ENCODE results near the gene TMEM100.

TMEM100 gene

GRCh38 chr17:55745258-55745657 is 22.6 kb upstream of the TMEM100 start:
- no peak for FAIRE-seq
- no peak for DNase-seq (ENCODE audit: insufficient read length, low spot score)

- no peak for DNase-seq (ENCODE audit: insufficient read length, low spot score)
- FAIRE-seq: no peak
Observed at GRCh38 chr17:55743103-55743679, 20.5 kb upstream of the TMEM100 start.

DNA sequence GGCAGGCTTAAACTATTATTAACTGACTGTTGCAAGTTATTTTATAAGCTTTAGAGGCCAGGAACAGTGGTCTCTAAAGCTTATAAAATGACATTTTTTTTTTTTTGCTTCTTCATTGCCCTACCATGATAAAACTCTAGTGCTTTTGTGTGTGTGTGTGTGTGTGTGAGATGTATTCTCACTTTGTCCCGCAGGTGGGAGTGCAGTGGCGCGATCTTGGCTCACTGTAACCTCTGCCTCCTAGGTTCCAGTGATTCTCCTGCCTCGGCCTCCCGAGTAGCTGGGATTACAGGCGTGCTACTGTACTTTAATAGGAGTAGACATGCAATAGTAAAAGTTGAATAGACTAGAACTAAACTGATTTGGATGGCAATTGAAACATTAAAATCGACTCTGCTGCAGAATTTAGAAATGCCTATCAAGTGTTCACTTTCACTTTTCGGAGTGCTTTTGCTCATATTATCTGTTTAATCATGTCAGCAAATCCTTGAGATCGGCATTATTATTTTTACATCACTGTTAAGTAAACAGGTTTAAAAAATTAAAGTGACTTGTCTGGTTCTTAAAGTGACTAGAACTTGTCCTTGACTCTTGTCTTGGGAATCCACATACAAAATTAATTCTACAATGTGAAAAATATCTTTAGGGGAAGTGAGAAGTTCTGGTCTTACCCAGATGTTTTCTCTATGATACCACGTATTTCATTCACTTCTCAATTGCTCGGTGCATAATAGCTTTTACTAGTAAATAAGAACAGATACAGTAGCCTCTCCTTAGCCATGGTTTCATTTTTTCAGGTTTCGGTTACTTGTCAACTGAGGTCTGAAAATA is 19.8 kb upstream of the TMEM100 start:
- DNase-seq (ENCODE audit: insufficient read length, low spot score) (no peak), FAIRE-seq (no peak)

GRCh38 chr17:55741356-55741700 is 18.7 kb upstream of the TMEM100 start:
- DNase-seq (ENCODE audit: insufficient read length, low spot score): no peak
- FAIRE-seq: peak; percentile 72

- DNase-seq (ENCODE audit: insufficient read length, low spot score): no peak
- peak; percentile 48 for FAIRE-seq
Observed at GRCh38 chr17:55740511-55741355, 18.1 kb upstream of the TMEM100 start.

DNA sequence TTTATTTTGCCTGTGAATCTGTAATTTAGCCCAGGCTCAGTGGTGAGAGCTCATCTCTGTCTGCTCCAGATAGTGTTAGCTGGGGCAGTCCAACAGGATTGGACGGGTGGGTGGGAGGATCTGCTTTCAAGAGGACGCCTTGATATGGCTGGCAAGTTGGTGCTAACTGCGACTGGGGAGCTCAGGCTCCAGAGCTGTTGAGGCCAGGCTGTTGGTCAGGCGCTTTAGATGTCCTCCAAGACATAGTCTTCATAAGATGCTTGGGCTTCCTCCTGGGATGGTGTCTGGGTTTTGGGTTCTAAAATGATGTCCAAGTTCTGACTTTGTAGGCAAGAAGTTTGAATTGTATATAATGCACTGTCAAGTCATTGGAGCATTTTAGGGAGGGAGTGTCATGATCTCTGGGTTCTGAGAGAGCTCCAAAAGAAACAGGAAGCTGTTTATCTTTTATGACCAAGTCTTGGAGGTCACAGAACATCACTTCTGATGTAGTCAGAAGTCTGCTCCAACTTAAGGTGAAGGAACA is 15.4 kb upstream of the TMEM100 start:
- no peak for DNase-seq (ENCODE audit: insufficient read length, low spot score)
- FAIRE-seq: no peak

DNA sequence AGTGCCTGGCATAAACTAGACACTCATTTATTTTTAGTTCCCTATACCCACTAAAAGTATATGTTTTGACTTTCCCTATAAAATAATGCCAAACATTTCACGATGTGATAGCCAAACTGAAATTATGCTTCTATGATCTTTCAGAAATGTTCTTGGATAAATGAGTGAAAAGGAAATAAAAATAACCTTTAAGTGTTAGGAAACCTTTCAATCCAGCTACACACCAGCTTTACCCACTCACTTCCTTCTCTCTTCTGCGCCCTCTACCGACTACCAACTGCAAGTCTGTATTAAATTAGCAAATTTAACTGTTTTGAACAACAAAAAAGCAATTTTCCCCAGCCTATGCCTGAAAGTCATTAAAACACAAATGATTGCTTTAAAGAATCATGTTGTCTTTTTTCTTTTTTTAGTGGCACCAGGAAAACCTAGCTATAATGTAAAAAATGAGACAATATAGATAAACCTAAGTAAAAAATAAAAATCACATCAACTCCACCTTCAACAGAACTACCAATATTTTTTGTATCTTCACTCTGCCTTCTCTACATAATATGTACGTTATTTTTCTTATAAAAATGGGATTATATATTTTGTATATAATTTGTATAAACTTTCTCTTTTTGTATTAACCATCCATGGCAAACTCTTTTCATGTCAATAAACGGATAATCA is 13.2 kb upstream of the TMEM100 start:
- DNase-seq (ENCODE audit: insufficient read length, low spot score) (peak; percentile 23), FAIRE-seq (peak; percentile 9)

GRCh38 chr17:55734128-55734781 is 11.6 kb upstream of the TMEM100 start:
- FAIRE-seq: no peak

GRCh38 chr17:55731586-55732250 is 9.1 kb upstream of the TMEM100 start:
- FAIRE-seq (no peak), DNase-seq (ENCODE audit: insufficient read length, low spot score) (no peak)

More at GRCh38 chr17:55734128-55734781, 11.6 kb upstream of the TMEM100 start:
- no peak for DNase-seq (ENCODE audit: insufficient read length, low spot score)

GRCh38 chr17:55730808-55731207 is 8.1 kb upstream of the TMEM100 start:
- no peak for DNase-seq (ENCODE audit: insufficient read length, low spot score)
- no peak for FAIRE-seq

- no peak for FAIRE-seq
Observed at GRCh38 chr17:55730380-55730779, 7.7 kb upstream of the TMEM100 start.

DNA sequence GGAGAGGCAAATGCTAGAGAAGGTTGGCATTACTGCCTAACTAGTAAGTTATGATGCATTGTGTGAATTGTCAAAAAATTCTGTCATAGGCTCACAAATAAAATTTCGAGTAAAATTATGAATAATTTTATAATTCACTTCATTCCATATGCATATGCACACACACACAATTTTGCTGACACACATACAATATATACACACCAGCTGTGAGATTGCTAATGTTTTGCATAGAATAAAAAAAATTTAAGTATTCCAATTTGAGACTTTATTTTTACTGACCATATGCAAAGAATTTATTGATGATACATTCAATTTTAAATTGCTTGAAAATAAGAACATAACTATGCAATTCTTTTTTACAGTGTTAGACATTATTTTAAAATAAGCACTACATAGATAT is 6.8 kb upstream of the TMEM100 start:
- DNase-seq (ENCODE audit: insufficient read length, low spot score): no peak
- no peak for FAIRE-seq

More at GRCh38 chr17:55730380-55730779, 7.7 kb upstream of the TMEM100 start:
- DNase-seq (ENCODE audit: insufficient read length, low spot score): no peak

GRCh38 chr17:55728833-55729232 is 6.2 kb upstream of the TMEM100 start:
- FAIRE-seq (no peak), DNase-seq (ENCODE audit: insufficient read length, low spot score) (no peak)

- FAIRE-seq: no peak
- DNase-seq (ENCODE audit: insufficient read length, low spot score): no peak
Observed at GRCh38 chr17:55728361-55728760, 5.7 kb upstream of the TMEM100 start.

DNA sequence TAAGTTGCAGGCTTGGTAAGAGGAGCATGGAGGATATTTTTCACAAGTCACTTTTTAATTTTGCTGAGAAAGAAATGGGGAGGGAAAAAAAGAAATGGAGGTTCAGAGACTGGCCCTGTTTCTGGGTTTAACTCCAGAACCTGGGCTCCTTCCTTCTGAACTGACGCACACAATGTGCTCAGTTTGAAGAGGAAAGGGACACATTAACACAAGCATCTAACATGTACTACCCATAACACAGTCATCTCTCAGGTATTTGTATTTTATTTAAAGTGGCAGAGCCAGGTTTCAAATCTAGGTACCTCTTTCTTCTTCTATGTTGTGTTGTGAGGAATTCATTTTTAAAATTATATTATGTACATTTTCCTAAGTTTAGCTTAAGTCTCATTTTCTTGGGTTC is 5.3 kb upstream of the TMEM100 start:
- no peak for FAIRE-seq
- DNase-seq (ENCODE audit: insufficient read length, low spot score): no peak

DNA sequence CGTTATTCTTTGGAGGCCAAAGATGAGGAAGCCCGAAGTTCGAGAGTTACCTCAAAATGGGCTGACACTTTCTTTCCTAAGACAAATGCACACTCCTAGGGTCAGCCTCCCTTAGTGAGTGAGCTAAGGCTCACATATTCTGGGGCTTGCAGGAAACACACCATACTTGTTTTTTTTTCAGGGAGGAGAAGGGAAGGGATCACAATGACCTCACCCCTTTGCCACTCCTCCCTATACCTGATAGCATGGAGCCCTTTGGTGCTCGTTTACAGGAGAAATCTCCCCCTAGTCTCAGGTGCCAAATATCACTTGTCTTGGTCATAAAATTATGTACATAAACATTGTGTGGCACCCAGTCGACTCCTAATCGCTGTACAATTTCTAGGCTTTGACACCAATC is 4.6 kb upstream of the TMEM100 start:
- DNase-seq (ENCODE audit: insufficient read length, low spot score) (no peak), FAIRE-seq (peak; percentile 31)

GRCh38 chr17:55726440-55726839 is 3.8 kb upstream of the TMEM100 start:
- FAIRE-seq (peak; percentile 46), DNase-seq (ENCODE audit: insufficient read length, low spot score) (no peak)

GRCh38 chr17:55723488-55723848 is 804 bp upstream of the TMEM100 start:
- FAIRE-seq (peak; percentile 26), DNase-seq (ENCODE audit: insufficient read length, low spot score) (no peak)

DNA sequence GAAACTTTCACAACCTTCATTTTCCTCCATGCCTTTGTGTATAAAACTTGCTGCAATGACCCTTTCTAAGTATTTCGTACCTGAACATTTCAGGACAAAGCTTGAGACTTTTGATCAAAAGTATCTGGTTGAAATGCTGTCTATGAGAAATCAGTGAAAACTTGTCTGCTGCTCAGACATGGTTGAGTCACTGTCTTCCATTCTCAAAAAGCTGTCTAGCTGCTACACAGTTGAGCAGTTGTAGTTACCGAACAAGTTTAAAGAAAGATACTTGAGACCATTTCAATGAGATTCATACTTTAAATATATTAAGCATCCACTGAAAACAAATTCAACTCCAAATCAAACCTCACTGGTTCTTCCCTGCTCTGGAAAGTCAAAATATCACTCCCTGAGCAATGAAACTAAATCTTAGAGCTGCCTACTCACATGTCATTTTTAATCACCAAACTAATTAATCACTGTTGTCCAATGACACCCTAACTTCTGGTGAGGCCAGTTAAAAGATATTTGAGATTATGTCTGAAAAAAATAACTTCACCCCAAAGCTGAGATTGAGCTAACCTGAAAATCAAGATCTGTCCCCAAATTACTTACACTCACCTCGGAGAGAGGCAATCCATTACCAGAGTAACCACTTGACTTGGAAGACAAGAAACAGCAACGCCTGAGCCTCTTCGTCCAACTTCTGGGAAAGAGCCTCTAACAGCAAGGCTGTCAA is 488 bp downstream of the TMEM100 start:
- FAIRE-seq (no peak), DNase-seq (ENCODE audit: insufficient read length, low spot score) (no peak)

Data from HTR-8/SVneo (cell line).